Trophoblast cell (in vitro differentiated cells and primary cell): ENCODE data around the gene SIAH1.

Source experiments
- DNase-seq, 2 donors: peaks; one replicate each; pipeline ENCODE4 v3.0.0-alpha.2; 2016
- H2AFZ ChIP-seq: 2 replicates; pipeline ENCODE4 v1.6.1; 2013; ENCODE audit warnings: low read length, moderate library complexity, mild to moderate bottlenecking; ENCODE audit not compliant: insufficient read depth, poor library complexity
- H2AK5ac ChIP-seq: 2 replicates; pipeline ENCODE4 v1.6.1; 2013; ENCODE audit warnings: mild to moderate bottlenecking, low read length
- H2BK120ac ChIP-seq: 2 replicates; pipeline ENCODE4 v1.6.1; 2013; ENCODE audit warnings: low read length, mild to moderate bottlenecking, moderate library complexity; ENCODE audit not compliant: insufficient read depth, poor library complexity
- H2BK12ac ChIP-seq: 2 replicates; pipeline ENCODE4 v1.6.1; 2013; ENCODE audit warnings: mild to moderate bottlenecking, low read length, moderate library complexity
- H2BK5ac ChIP-seq: 2 replicates; pipeline ENCODE4 v1.6.1; 2013; ENCODE audit warnings: low read length, low read depth, moderate library complexity, mild to moderate bottlenecking; ENCODE audit not compliant: poor library complexity
- H3K14ac ChIP-seq: 2 replicates; pipeline ENCODE4 v1.6.1; 2013; ENCODE audit warnings: mild to moderate bottlenecking, low read length
- H3K18ac ChIP-seq: 2 replicates; pipeline ENCODE4 v1.6.1; 2013; ENCODE audit warnings: mild to moderate bottlenecking, low read length
- H3K23ac ChIP-seq: 2 replicates; pipeline ENCODE4 v1.6.1; 2013; ENCODE audit warnings: low read length
- H3K27ac ChIP-seq: 2 replicates; pipeline ENCODE4 v1.5.1; 2013; ENCODE audit warnings: low read depth, mild to moderate bottlenecking, inconsistent platforms, low read length, moderate library complexity
- H3K27me3 ChIP-seq: 2 replicates; pipeline ENCODE4 v1.6.1; 2013; ENCODE audit warnings: inconsistent platforms, mild to moderate bottlenecking, low read length, moderate library complexity; ENCODE audit not compliant: insufficient read depth
- H3K36me3 ChIP-seq, 2 experiments: 1 replicate in 1 of 2; 2 replicates in 1 of 2; pipeline ENCODE4 v1.6.1; 2013; ENCODE audit warnings: low read length in 2 of 2, mild to moderate bottlenecking in 2 of 2, moderate library complexity in 1 of 2; ENCODE audit not compliant: insufficient read depth in 2 of 2, control insufficient read depth in 1 of 2
- H3K4ac ChIP-seq: 2 replicates; pipeline ENCODE4 v1.6.1; 2013; ENCODE audit warnings: low read depth, mild to moderate bottlenecking, low read length, moderate library complexity
- H3K4me1 ChIP-seq, 2 experiments: 1 replicate in 1 of 2; 2 replicates in 1 of 2; pipeline ENCODE4 v1.6.1; 2013; ENCODE audit warnings: low read length in 2 of 2, mild to moderate bottlenecking in 2 of 2, moderate library complexity in 1 of 2; ENCODE audit not compliant: insufficient read depth in 2 of 2, control insufficient read depth in 1 of 2
- H3K4me2 ChIP-seq: 2 replicates; pipeline ENCODE4 v1.6.1; 2013; ENCODE audit warnings: inconsistent platforms, mild to moderate bottlenecking, low read length, moderate library complexity
- H3K4me3 ChIP-seq: 2 replicates; pipeline ENCODE4 v1.5.1; 2013; ENCODE audit warnings: mild to moderate bottlenecking, low read depth, low read length, inconsistent platforms
- H3K79me1 ChIP-seq: one replicate; pipeline ENCODE4 v1.6.1; 2013; ENCODE audit warnings: low read length
- H3K79me2 ChIP-seq: 2 replicates; pipeline ENCODE4 v1.6.1; 2013; ENCODE audit warnings: low read length, mild to moderate bottlenecking; ENCODE audit not compliant: control insufficient read depth, insufficient read depth, poor library complexity
- H3K9ac ChIP-seq: 2 replicates; pipeline ENCODE4 v1.6.1; 2013; ENCODE audit warnings: mild to moderate bottlenecking, low read length
- H3K9me3 ChIP-seq: 2 replicates; pipeline ENCODE4 v1.6.1; 2013; ENCODE audit warnings: low read depth, mild to moderate bottlenecking, control low read depth, inconsistent platforms, low read length; ENCODE audit not compliant: insufficient read depth
- H4K12ac ChIP-seq: 2 replicates; pipeline ENCODE4 v1.6.1; 2013; ENCODE audit warnings: low read depth, mild to moderate bottlenecking, low read length, moderate library complexity
- H4K8ac ChIP-seq: 2 replicates; pipeline ENCODE4 v1.6.1; 2013; ENCODE audit warnings: low read depth, mild to moderate bottlenecking, low read length, moderate library complexity
- H4K91ac ChIP-seq: one replicate; pipeline ENCODE4 v1.6.1; 2013; ENCODE audit warnings: low read depth, mild to moderate bottlenecking, low read length, moderate library complexity
- WGBS: extraction: QIAGEN DNeasy Blood & Tissue Kit; methylation state at CpG from one replicate; pipeline ENCODE4 v1.1.7; 2013; ENCODE audit warnings: missing lambda C conversion rate; ENCODE audit not compliant: insufficient read length, insufficient coverage; ENCODE audit errors: extremely low coverage; 5-methylcytosine and 5-hydroxymethylcytosine counted together

The SIAH1 gene

DNA sequence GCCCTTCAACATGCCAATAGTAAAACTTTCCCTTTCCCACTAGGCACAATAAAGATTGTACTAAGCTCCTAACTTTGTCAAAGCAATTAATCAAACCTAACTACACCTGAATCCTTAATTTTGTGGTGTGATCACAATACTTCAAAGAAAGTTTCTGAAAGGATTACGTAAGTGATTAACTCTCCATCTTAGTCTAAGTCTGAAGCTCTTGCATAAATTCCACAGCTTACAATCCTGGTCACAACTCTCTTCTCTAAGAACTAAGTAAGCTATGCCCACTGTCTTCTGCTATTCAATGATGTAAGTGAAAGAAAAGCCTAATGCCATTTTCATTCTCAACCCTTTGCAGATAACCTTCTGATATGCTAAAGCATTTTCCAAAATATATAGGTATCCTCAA, 15.4 kb downstream of the SIAH1 start:
- H2BK120ac ChIP-seq = no peak overlapping the region
- DNase-seq = no peak
- no peak overlapping the region for H2AK5ac ChIP-seq
- H4K8ac ChIP-seq = no peak overlapping the region
- no peaks in the 10 kb centered on the region for H3K9me3 ChIP-seq
- no peak overlapping the region for H3K23ac ChIP-seq
- H3K4me3 ChIP-seq = no peak overlapping the region
- H3K79me2 ChIP-seq = peaks cover 8% of the 10 kb centered on the region
- H3K27ac ChIP-seq = no peak overlapping the region
- H3K4me2 ChIP-seq = no peak overlapping the region
- H4K12ac ChIP-seq = no peak overlapping the region
- H2BK5ac ChIP-seq = no peak overlapping the region
- no peak overlapping the region for H3K9ac ChIP-seq
- H3K4ac ChIP-seq = no peak overlapping the region
- no peak overlapping the region for H2BK12ac ChIP-seq
- peaks cover 2 to 10% of the 10 kb centered on the region in 2 experiments for H3K4me1 ChIP-seq
- no peaks in the 10 kb centered on the region for H3K36me3 ChIP-seq
- H3K79me1 ChIP-seq = peaks cover 4% of the 10 kb centered on the region
- H3K14ac ChIP-seq = no peak overlapping the region
- no peak overlapping the region for H2AFZ ChIP-seq
- no peaks in the 10 kb centered on the region for H3K27me3 ChIP-seq
- no CpG with 5 or more reads among the region's 1 CpG for WGBS
- no peak overlapping the region for H4K91ac ChIP-seq
- H3K18ac ChIP-seq = no peak overlapping the region

DNA sequence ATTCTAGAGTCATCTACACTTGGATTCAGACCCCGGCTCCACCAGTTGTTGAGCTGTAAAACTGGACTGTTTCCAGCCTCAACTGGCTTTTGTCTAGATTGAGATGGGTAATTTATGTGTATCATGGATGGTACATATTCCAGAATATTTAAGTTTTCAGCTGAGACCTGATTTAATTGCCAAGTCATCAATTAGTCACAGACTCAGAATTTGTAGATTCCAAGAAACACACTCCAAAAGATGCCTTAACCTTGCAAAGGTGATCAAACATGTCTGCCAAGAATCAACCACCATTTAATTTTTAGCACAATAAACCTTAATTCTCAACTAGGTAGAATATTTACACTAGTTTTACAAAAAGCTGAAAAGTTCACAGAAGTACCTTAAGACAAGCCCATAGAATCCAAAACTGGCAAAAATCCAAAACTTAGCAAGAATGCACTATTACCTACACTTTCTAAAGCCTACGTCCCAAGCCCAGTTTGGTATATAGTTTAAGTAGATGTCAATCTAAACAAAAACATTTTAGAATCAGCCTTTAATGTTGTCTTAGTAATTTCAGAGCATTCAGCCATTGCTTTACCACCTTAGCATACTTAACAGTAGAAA, 17.7 kb downstream of the SIAH1 start:
- no peak overlapping the region for H3K4me3 ChIP-seq
- peaks cover 2 to 10% of the 10 kb centered on the region in 2 experiments for H3K4me1 ChIP-seq
- no peak overlapping the region for H3K27ac ChIP-seq
- H4K91ac ChIP-seq = no peak overlapping the region
- H3K36me3 ChIP-seq = no peaks in the 10 kb centered on the region
- no peak overlapping the region for H2BK12ac ChIP-seq
- H3K4ac ChIP-seq = no peak overlapping the region
- no CpG with 5 or more reads among the region's 2 CpGs for WGBS
- no peak overlapping the region for H2AFZ ChIP-seq
- no peak overlapping the region for H2BK5ac ChIP-seq
- H3K9ac ChIP-seq = no peak overlapping the region
- H2BK120ac ChIP-seq = no peak overlapping the region
- peaks cover 9% of the 10 kb centered on the region for H3K79me2 ChIP-seq
- no peak overlapping the region for H3K14ac ChIP-seq
- H4K8ac ChIP-seq = no peak overlapping the region
- H3K18ac ChIP-seq = no peak overlapping the region
- no peak overlapping the region for H4K12ac ChIP-seq
- no peak overlapping the region for H3K4me2 ChIP-seq
- H2AK5ac ChIP-seq = no peak overlapping the region
- no peak overlapping the region for H3K23ac ChIP-seq
- DNase-seq = no peak
- no peaks in the 10 kb centered on the region for H3K9me3 ChIP-seq
- H3K27me3 ChIP-seq = no peaks in the 10 kb centered on the region
- H3K79me1 ChIP-seq = peaks cover 4% of the 10 kb centered on the region

DNA sequence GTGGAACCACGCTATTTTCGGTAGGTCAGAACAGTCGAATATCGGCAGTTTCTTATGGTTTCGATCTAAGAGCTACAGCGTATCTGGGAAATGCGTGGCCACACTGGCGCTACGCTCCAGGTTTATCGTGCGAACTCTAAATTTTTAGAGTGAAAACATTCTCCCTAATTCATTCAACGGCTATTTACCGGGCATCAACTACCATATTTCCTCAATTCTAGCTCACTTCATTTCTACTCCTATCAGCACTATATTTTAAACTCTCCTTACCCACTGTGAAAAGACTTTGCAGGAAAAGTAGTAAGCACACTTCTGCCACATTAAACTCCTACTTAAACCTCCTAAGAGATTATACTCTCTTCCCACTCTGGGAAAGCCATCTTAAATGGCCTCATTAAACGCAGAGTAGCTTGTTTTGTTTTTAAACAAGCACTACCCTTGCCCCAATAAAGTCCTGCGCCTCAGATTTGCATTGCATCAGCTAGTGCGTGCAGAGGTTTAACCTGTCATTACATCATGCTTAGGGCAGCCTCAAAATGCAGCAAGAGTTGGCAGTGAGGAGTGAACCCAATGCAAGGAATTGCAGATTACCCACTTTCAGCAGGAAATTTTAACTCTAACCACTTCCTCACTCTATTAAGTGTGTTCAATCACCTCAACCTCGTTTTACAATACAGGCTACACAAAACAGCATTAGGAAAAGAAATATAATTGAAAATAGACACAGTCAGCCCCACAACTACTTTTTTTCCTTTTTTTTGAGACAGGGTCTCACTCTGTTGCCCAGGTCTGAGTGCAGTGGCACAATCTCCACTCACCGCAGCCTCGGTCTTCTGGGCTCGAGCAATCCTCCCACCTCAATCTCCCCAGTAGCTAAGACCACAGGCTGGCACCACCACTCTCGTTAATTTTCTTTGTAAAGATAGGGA, 18.8 kb downstream of the SIAH1 start:
- Histone ChIP-seq H3K9me3 (no peaks in the 10 kb centered on the region), H3K4me1 (peaks cover 2 to 10% of the 10 kb centered on the region in 2 experiments), H3K18ac (no peak overlapping the region), H3K27me3 (no peaks in the 10 kb centered on the region), H3K36me3 (peaks cover 4 to 8% of the 10 kb centered on the region in 2 experiments), H2BK5ac (no peak overlapping the region), H3K4ac (peak overlapping the region; percentile 34), H4K8ac (no peak overlapping the region), H4K91ac (peak overlapping the region; percentile 41), H3K4me2 (peak overlapping the region; percentile 80), H2AFZ (no peak overlapping the region), H3K14ac (no peak overlapping the region), H3K4me3 (peak overlapping the region; percentile 67), H3K79me2 (peaks cover 9% of the 10 kb centered on the region), H2BK120ac (no peak overlapping the region), H2AK5ac (no peak overlapping the region), H3K79me1 (peaks cover 4% of the 10 kb centered on the region), H3K23ac (no peak overlapping the region), H2BK12ac (no peak overlapping the region), H3K9ac (peak overlapping the region; percentile 50), H3K27ac (peak overlapping the region; percentile 28), H4K12ac (no peak overlapping the region)
- peak; percentile 13 to 42 for DNase-seq
- WGBS = no CpG with 5 or more reads among the region's 21 CpGs

DNA sequence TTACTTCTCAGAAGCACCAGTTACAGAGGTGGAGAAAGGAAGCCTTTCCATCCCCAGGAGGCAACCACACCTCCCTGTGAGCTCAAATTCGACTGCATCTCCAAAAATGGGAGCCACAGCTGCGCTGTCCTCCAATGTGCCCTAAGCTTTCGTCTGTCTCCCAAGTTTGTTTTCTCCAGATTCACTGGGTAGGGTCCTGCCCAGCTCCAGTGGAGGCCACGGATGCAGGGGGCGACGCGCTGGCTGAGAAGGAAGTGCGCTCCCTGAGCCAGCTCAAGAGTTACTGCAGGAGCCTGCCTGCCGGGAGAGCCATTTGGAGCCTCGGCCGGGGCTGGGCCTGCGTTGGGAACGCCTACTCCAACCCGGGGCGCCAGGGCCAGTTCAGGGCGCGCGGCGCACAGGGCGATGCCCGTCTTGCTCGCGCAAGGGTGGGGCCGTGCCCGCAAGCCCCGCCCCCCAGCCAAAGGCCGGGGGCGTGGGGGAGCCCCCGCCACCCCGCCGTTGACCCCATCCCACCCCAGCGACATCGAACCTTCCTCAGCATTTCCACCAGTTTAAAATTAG, 19.5 kb downstream of the SIAH1 start:
- no peak overlapping the region for H2AK5ac ChIP-seq
- peak overlapping the region; percentile 14 for H2BK5ac ChIP-seq
- no peak overlapping the region for H3K23ac ChIP-seq
- H4K12ac ChIP-seq = no peak overlapping the region
- H3K4me3 ChIP-seq = peak overlapping the region; percentile 67
- H3K4ac ChIP-seq = peak overlapping the region; percentile 37
- H3K4me2 ChIP-seq = peak overlapping the region; percentile 80
- H2BK120ac ChIP-seq = no peak overlapping the region
- no peak overlapping the region for H2AFZ ChIP-seq
- peak overlapping the region; percentile 9 for H4K91ac ChIP-seq
- H3K14ac ChIP-seq = no peak overlapping the region
- H2BK12ac ChIP-seq = no peak overlapping the region
- H3K27me3 ChIP-seq = no peaks in the 10 kb centered on the region
- H3K79me2 ChIP-seq = peaks cover 8% of the 10 kb centered on the region
- WGBS = no CpG with 5 or more reads among the region's 33 CpGs
- H4K8ac ChIP-seq = no peak overlapping the region
- H3K4me1 ChIP-seq = peaks cover 2 to 10% of the 10 kb centered on the region in 2 experiments
- peak overlapping the region; percentile 45 for H3K27ac ChIP-seq
- peak; percentile 69 to 71 for DNase-seq
- H3K36me3 ChIP-seq = peaks cover 4 to 9% of the 10 kb centered on the region in 2 experiments
- peak overlapping the region; percentile 24 for H3K9ac ChIP-seq
- no peaks in the 10 kb centered on the region for H3K9me3 ChIP-seq
- no peak overlapping the region for H3K18ac ChIP-seq
- H3K79me1 ChIP-seq = peaks cover 4% of the 10 kb centered on the region
